ENCODE measurements around the gene MAPT.
A peak's percentile ranks its signal among the peaks of the same experiment; 100 is the strongest.

MAPT gene

GRCh38 chr17:45949755-45950320 lies 55.5 kb downstream of the MAPT start:
- Histone ChIP-seq H2BK120ac (ENCODE audit: low read depth, low read length) (no peak overlapping the region), H4K8ac (ENCODE audit: low read length) (no peak overlapping the region), H2BK12ac (ENCODE audit: low read length in 2 of 2) (no peak overlapping the region), H2AFZ (ENCODE audit: low read depth, low read length) (no peak overlapping the region), H3K14ac (ENCODE audit: low read length in 2 of 2) (no peak overlapping the region), H3K4ac (ENCODE audit: low read depth in 1 of 2, low read length in 2 of 2) (no peak overlapping the region), H3K23ac (ENCODE audit: low read length in 2 of 2) (no peak overlapping the region), H3K4me3 (ENCODE audit: insufficient read depth in 1 of 2, low read depth in 1 of 2, low read length in 2 of 2) (no peak overlapping the region), H3K27ac (ENCODE audit: low read length, poor library complexity, severe bottlenecking) (no peak overlapping the region), H3K4me2 (ENCODE audit: low read length, poor library complexity, severe bottlenecking) (no peak overlapping the region), H3K79me1 (replicated peaks; ENCODE audit: low read length, poor library complexity, severe bottlenecking) (no peaks in the 10 kb centered on the region), H3K9ac (ENCODE audit: low read length) (no peak overlapping the region), H3K36me3 (ENCODE audit: control insufficient read depth in 1 of 2, insufficient read depth in 2 of 2, low read depth in 1 of 2, low read length in 2 of 2) (no peaks in the 10 kb centered on the region), H2BK5ac (ENCODE audit: low read depth, low read length, poor library complexity, severe bottlenecking) (no peak overlapping the region), H2AK5ac (ENCODE audit: low read length, severe bottlenecking) (no peak overlapping the region), H3K9me3 (ENCODE audit: control insufficient read depth, low read length) (no peaks in the 10 kb centered on the region), H3K18ac (ENCODE audit: low read depth in 1 of 2, low read length in 2 of 2) (no peak overlapping the region), H3K27me3 (ENCODE audit: control insufficient read depth in 1 of 2, insufficient read depth in 1 of 2, low read length in 2 of 2) (peaks cover 32 to 36% of the 10 kb centered on the region in 2 experiments), H3K4me1 (ENCODE audit: control insufficient read depth, insufficient read depth, low read depth, low read length) (peaks cover 3% of the 10 kb centered on the region), H2BK15ac (ENCODE audit: low read depth, poor library complexity, severe bottlenecking) (no peak overlapping the region), H4K91ac (ENCODE audit: low read length) (no peak overlapping the region)
- no peak for DNase-seq
- WGBS, result 91% methylated on average over 9 of the region's 9 CpGs

DNA sequence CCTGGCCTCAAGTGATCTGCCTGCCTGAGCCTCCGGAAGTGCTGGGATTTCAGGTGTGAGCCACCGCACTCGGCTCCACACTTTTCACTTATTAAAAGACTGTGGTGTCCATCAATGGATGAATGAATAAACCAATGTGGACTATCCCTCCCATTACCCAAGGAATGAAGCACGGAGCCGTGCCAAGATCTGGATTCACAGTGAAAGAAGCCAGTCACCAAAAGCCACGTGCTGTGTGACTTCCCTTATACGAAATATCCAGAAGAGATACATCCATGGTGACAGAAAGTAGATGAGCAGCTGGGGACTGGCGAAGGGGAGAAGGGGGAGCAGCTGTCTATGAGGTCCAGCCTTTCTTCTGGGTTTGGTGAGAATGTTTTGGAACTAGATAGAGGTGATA lies 56.5 kb downstream of the MAPT start:
- no peak overlapping the region for H4K91ac ChIP-seq (ENCODE audit: low read length)
- H3K79me1 ChIP-seq (replicated peaks; ENCODE audit: low read length, poor library complexity, severe bottlenecking), result no peaks in the 10 kb centered on the region
- no peak overlapping the region for H3K23ac ChIP-seq (ENCODE audit: low read length in 2 of 2)
- H3K18ac ChIP-seq (ENCODE audit: low read depth in 1 of 2, low read length in 2 of 2), result no peak overlapping the region
- H2AFZ ChIP-seq (ENCODE audit: low read depth, low read length), result no peak overlapping the region
- H3K4me1 ChIP-seq (ENCODE audit: control insufficient read depth, insufficient read depth, low read depth, low read length), result peaks cover 3% of the 10 kb centered on the region
- no peak overlapping the region for H2BK5ac ChIP-seq (ENCODE audit: low read depth, low read length, poor library complexity, severe bottlenecking)
- H3K9ac ChIP-seq (ENCODE audit: low read length), result no peak overlapping the region
- H3K4ac ChIP-seq (ENCODE audit: low read depth in 1 of 2, low read length in 2 of 2), result no peak overlapping the region
- H3K14ac ChIP-seq (ENCODE audit: low read length in 2 of 2), result no peak overlapping the region
- H2BK12ac ChIP-seq (ENCODE audit: low read length in 2 of 2), result no peak overlapping the region
- H3K27me3 ChIP-seq (ENCODE audit: control insufficient read depth in 1 of 2, insufficient read depth in 1 of 2, low read length in 2 of 2), result peaks cover 27 to 32% of the 10 kb centered on the region in 2 experiments
- no peak overlapping the region for H3K27ac ChIP-seq (ENCODE audit: low read length, poor library complexity, severe bottlenecking)
- no peak overlapping the region for H2BK15ac ChIP-seq (ENCODE audit: low read depth, poor library complexity, severe bottlenecking)
- H3K9me3 ChIP-seq (ENCODE audit: control insufficient read depth, low read length), result no peaks in the 10 kb centered on the region
- no peak overlapping the region for H3K4me3 ChIP-seq (ENCODE audit: insufficient read depth in 1 of 2, low read depth in 1 of 2, low read length in 2 of 2)
- H2BK120ac ChIP-seq (ENCODE audit: low read depth, low read length), result no peak overlapping the region
- no peak overlapping the region for H4K8ac ChIP-seq (ENCODE audit: low read length)
- H3K36me3 ChIP-seq (ENCODE audit: control insufficient read depth in 1 of 2, insufficient read depth in 2 of 2, low read depth in 1 of 2, low read length in 2 of 2), result no peaks in the 10 kb centered on the region
- no peak for DNase-seq
- H3K4me2 ChIP-seq (ENCODE audit: low read length, poor library complexity, severe bottlenecking), result no peak overlapping the region
- H2AK5ac ChIP-seq (ENCODE audit: low read length, severe bottlenecking), result no peak overlapping the region
- WGBS, result 96% methylated on average over 8 of the region's 8 CpGs

DNA sequence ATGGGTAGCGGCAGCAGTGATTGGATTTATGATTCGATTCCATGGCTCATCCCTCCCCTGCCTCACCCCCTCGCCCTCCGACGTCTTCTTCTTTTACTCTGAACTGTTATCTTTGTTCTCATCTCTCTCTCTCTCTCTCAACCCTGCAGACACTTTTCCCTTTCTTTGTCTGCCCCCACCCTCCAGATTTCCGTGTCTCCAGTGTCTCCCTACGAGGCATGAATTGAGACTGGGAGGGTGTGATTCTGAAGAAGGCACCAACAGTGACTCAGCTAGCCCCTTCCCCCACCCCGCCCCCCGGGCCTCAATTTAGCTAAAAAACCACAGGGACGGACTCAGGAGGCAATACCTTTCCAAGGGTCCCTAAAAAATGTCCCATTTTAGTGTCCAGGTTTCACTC lies 57.0 kb downstream of the MAPT start:
- no peak overlapping the region for H2AFZ ChIP-seq (ENCODE audit: low read depth, low read length)
- no peaks in the 10 kb centered on the region for H3K79me1 ChIP-seq (replicated peaks; ENCODE audit: low read length, poor library complexity, severe bottlenecking)
- no peaks in the 10 kb centered on the region for H3K9me3 ChIP-seq (ENCODE audit: control insufficient read depth, low read length)
- no peak overlapping the region for H2AK5ac ChIP-seq (ENCODE audit: low read length, severe bottlenecking)
- no peak overlapping the region for H3K9ac ChIP-seq (ENCODE audit: low read length)
- no peak overlapping the region for H2BK120ac ChIP-seq (ENCODE audit: low read depth, low read length)
- no peak overlapping the region for H2BK5ac ChIP-seq (ENCODE audit: low read depth, low read length, poor library complexity, severe bottlenecking)
- no peak overlapping the region for H3K18ac ChIP-seq (ENCODE audit: low read depth in 1 of 2, low read length in 2 of 2)
- no peak overlapping the region for H3K14ac ChIP-seq (ENCODE audit: low read length in 2 of 2)
- no peaks in the 10 kb centered on the region for H3K36me3 ChIP-seq (ENCODE audit: control insufficient read depth in 1 of 2, insufficient read depth in 2 of 2, low read depth in 1 of 2, low read length in 2 of 2)
- H3K27ac ChIP-seq (ENCODE audit: low read length, poor library complexity, severe bottlenecking), result no peak overlapping the region
- H3K4me3 ChIP-seq (ENCODE audit: insufficient read depth in 1 of 2, low read depth in 1 of 2, low read length in 2 of 2), result no peak overlapping the region
- no peak overlapping the region for H4K91ac ChIP-seq (ENCODE audit: low read length)
- H3K23ac ChIP-seq (ENCODE audit: low read length in 2 of 2), result no peak overlapping the region
- H3K4me1 ChIP-seq (ENCODE audit: control insufficient read depth, insufficient read depth, low read depth, low read length), result peaks cover 3% of the 10 kb centered on the region
- H3K4me2 ChIP-seq (ENCODE audit: low read length, poor library complexity, severe bottlenecking), result no peak overlapping the region
- no peak overlapping the region for H3K4ac ChIP-seq (ENCODE audit: low read depth in 1 of 2, low read length in 2 of 2)
- peaks cover 27 to 32% of the 10 kb centered on the region in 2 experiments for H3K27me3 ChIP-seq (ENCODE audit: control insufficient read depth in 1 of 2, insufficient read depth in 1 of 2, low read length in 2 of 2)
- no peak overlapping the region for H4K8ac ChIP-seq (ENCODE audit: low read length)
- WGBS, result 58% methylated on average over 10 of the region's 10 CpGs
- H2BK12ac ChIP-seq (ENCODE audit: low read length in 2 of 2), result no peak overlapping the region
- peak overlapping the region; percentile 15 for H2BK15ac ChIP-seq (ENCODE audit: low read depth, poor library complexity, severe bottlenecking)
- DNase-seq, result no peak

- Histone ChIP-seq H4K8ac (ENCODE audit: low read length) (no peak overlapping the region), H3K79me1 (replicated peaks; ENCODE audit: low read length, poor library complexity, severe bottlenecking) (no peaks in the 10 kb centered on the region), H3K9ac (ENCODE audit: low read length) (no peak overlapping the region), H3K14ac (ENCODE audit: low read length in 2 of 2) (no peak overlapping the region), H3K27ac (ENCODE audit: low read length, poor library complexity, severe bottlenecking) (no peak overlapping the region), H3K27me3 (ENCODE audit: control insufficient read depth in 1 of 2, insufficient read depth in 1 of 2, low read length in 2 of 2) (peaks cover 27 to 32% of the 10 kb centered on the region in 2 experiments), H2BK12ac (ENCODE audit: low read length in 2 of 2) (peak overlapping the region in 1 of 2 experiments; percentile 29), H3K4me2 (ENCODE audit: low read length, poor library complexity, severe bottlenecking) (no peak overlapping the region), H2BK15ac (ENCODE audit: low read depth, poor library complexity, severe bottlenecking) (no peak overlapping the region), H2BK120ac (ENCODE audit: low read depth, low read length) (no peak overlapping the region), H2AK5ac (ENCODE audit: low read length, severe bottlenecking) (no peak overlapping the region), H2AFZ (ENCODE audit: low read depth, low read length) (no peak overlapping the region), H3K9me3 (ENCODE audit: control insufficient read depth, low read length) (no peaks in the 10 kb centered on the region), H3K4me3 (ENCODE audit: insufficient read depth in 1 of 2, low read depth in 1 of 2, low read length in 2 of 2) (no peak overlapping the region), H3K4me1 (ENCODE audit: control insufficient read depth, insufficient read depth, low read depth, low read length) (peaks cover 3% of the 10 kb centered on the region), H3K36me3 (ENCODE audit: control insufficient read depth in 1 of 2, insufficient read depth in 2 of 2, low read depth in 1 of 2, low read length in 2 of 2) (no peaks in the 10 kb centered on the region), H3K23ac (ENCODE audit: low read length in 2 of 2) (no peak overlapping the region), H3K18ac (ENCODE audit: low read depth in 1 of 2, low read length in 2 of 2) (no peak overlapping the region), H3K4ac (ENCODE audit: low read depth in 1 of 2, low read length in 2 of 2) (no peak overlapping the region), H4K91ac (ENCODE audit: low read length) (no peak overlapping the region), H2BK5ac (ENCODE audit: low read depth, low read length, poor library complexity, severe bottlenecking) (no peak overlapping the region)
- peak; percentile 35 for DNase-seq
- WGBS, result 30% methylated on average over 6 of the region's 6 CpGs
Observed at GRCh38 chr17:45951941-45952340, 57.6 kb downstream of the MAPT start.
